ENCODE measurements around the gene AFF1.

AFF1 gene

DNA sequence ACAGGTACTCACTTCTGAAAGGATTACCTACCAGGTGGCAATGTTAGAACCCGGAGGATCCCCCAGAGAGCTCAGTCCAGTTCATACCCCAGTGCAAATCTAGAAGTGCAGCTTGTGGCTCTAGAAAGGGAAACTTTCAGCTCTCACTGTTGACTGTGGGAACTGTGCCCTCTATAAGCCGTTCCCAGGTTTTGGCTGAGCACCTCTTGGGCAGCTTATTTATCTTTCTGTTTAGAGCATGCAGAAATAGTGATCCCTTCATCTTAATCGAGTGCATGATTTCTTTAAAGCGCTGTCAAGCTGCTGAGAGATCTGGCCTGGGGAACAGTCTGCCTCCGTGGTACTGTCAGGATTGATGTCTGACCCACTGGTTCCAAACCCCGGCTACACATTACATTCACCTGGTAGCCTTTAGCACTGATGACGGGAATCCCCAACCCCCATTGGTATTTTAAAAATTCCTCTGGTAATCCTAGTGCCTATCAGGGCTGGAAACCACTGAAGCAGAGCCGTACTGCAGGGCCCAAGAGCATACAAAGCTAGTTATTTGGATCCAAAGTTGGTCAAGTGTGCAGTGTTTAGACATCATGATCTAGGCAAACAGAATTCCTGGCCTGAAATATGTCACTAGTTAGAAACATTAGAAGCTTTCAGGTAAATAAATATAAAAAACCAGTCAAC lies 182.4 kb downstream of the AFF1 start:
- no peak for TF ChIP-seq POLR2A (IDR thresholded peaks at IDR 0.05; ENCODE audit: low read depth, low read length)
- FAIRE-seq (no peak), DNase-seq (ENCODE audit: insufficient read length, low spot score) (no peak)

DNA sequence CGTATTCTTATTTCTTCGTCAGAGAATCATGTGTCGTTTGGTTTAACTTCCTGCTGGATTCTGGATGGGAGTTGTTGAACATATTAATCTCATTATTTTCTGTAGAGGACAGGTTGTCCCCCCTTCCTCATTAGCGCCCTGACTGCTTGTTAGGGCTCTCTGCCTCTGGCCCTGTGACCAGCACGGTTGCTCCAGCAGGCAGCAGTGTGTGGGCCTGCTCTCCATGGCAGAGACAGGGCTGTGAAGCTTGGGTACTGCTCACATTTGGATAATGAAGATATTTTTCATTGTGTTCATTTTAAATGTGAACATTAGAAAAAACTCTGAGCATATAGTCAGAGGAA lies 182.9 kb downstream of the AFF1 start:
- no peak for FAIRE-seq
- TF ChIP-seq POLR2A (IDR thresholded peaks at IDR 0.05; ENCODE audit: low read depth, low read length), result no peak
- DNase-seq (ENCODE audit: insufficient read length, low spot score), result no peak

DNA sequence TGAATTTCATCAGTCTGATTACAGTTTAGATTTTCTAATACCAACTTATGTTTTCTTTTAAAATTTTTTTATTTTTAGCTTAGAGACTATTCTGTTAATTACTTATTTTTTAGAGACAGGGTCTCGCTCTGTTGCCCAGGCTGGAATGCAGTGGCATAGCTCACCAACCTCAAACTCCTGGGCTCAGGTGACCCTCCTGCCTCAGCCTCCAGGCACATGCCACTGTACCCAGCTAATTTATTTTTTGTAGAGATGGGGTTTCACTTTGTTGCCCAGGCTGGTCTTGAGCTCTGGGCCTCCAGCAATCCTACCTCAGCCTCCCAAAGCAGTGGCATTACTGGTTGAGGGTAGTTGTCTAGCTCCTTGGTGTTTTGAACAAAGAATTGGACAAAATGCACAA lies 183.6 kb downstream of the AFF1 start:
- no peak for DNase-seq (ENCODE audit: insufficient read length, low spot score)
- FAIRE-seq, result no peak
- no peak for TF ChIP-seq POLR2A (IDR thresholded peaks at IDR 0.05; ENCODE audit: low read depth, low read length)

DNA sequence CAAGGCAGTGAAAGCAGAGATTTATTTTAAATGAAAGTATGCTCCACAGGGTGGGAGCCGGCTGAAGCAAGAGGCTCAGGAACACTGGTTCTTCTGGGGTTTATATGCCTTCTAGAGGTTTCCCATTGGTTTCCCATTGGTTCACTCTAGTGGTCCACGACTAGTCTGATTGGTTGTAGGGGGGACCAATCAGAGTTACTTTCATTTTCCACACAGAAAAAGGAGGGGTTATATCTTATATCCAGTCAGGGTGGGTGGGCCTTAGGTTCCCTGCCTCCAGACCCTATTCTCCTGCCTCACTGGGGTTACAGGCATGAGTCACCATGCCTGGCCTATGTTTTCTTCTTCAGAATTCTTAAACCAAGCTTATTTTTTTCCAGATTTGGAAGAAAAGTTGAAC lies 184.0 kb downstream of the AFF1 start:
- DNase-seq (ENCODE audit: insufficient read length, low spot score) (no peak), FAIRE-seq (no peak)
- TF ChIP-seq POLR2A (IDR thresholded peaks at IDR 0.05; ENCODE audit: low read depth, low read length), result no peak

DNA sequence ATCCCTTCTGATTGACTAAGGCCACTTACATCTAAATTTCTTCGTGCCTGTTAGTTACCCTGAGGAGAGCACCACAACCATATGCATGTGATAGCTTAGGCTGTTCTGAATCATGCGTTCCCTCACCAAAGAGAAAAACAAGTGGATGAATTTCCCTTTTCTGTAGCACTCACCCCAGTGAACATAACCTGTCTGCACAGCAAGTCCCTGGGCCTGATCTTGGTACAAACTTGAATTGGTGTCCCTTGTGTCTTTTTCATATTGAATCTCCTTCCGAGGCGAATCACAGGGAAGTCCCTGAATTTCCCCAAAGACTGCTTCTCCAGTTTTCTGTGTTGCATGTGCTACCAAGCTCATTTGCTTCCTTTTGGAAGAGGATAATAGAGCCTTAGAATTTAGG lies 185.2 kb downstream of the AFF1 start:
- no peak for FAIRE-seq
- TF ChIP-seq POLR2A (IDR thresholded peaks at IDR 0.05; ENCODE audit: low read depth, low read length), result no peak

DNA sequence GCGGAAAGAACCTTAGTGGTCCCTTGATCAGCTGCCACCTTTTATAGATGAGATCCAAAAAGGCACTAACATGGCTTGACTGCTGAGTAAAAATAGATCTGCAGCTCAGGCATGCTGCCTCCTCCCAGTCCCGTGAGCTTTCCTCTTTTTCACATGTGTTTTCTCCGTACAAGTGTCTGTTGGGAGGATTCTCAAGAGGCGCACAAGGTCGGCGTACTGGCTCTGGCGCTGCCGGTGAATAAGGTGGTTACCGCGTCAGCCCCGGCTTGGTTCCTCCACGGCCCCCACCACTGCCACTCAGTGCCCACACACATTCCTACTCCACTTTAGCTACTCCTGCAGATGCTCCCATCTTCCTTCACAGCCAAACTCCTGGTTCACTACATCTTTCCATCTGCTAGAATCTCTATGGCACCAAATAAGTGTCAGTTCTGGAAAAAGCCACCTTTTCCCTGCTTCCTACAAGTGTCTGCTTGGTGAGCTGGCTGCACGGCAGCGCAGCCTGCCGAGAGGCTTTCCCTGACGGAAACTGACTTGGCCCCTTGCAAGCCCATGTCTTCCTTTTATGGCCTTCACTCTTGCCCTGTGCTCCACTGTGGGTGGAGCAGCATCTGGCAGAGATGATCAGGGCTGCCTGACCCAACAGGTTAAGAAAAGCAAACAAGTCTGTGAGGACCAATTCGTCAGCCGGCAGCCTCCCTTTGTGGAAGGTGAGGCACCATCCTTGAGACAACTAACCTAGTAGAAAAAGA lies 185.8 kb downstream of the AFF1 start:
- DNase-seq (ENCODE audit: insufficient read length, low spot score) (no peak), FAIRE-seq (no peak)
- TF ChIP-seq POLR2A (IDR thresholded peaks at IDR 0.05; ENCODE audit: low read depth, low read length), result no peak

More for the DNA sequence above, 185.2 kb downstream of the AFF1 start:
- no peak for DNase-seq (ENCODE audit: insufficient read length, low spot score)

DNA sequence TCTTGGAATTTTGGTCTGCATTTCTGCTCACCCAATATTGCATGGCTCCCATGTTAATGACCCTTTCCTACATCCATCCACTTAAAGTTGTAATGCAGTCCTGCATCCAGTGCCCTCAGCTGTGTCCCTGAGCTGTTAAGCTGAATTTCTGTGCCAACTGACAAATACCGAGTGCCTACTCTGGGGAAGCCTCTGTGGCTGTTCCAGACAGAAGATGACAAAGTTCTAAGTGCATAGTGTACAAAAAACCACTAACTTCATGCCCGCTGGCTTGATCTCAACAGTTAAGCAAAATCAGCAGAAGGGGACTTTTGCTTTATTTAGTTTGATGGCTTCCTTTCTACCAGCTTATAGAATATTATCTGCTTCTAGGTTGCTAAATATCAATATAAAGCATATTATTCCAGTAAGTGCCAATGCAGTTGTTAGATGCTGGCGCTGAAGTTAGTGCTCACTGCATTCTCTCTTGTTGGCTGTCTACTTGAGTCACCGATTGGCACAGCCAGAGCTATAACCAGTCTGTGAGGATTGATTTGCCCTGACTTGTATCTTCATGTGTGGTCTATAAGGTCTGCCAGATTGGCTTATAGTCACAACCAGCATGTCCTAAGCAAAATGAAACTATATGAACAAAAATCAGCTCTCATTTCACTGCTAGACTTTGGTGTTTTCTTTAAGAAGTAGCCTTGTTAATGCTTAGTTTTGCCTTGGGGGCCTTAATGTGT lies 186.7 kb downstream of the AFF1 start:
- DNase-seq (ENCODE audit: insufficient read length, low spot score) (no peak), FAIRE-seq (no peak)
- TF ChIP-seq POLR2A (IDR thresholded peaks at IDR 0.05; ENCODE audit: low read depth, low read length), result no peak

DNA sequence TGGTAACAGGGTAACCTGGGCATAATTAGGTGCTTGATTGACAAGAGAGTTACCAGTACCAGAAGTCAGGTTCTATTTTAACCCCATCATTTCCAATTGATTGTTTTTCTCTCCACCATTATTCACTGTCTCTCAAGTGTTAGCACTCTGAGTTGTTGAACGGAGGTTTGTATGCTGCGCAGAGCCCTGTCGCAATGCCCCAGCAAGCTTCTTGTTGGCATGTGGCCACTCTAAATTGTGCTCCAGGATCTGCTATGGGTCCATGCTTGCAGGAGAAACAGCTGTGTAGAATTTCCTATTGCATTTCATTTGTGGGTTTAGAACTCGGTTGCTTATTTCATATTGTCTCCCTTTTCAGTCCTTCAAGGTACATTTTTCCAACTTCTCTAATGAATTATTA lies 187.4 kb downstream of the AFF1 start:
- no peak for TF ChIP-seq POLR2A (IDR thresholded peaks at IDR 0.05; ENCODE audit: low read depth, low read length)
- DNase-seq (ENCODE audit: insufficient read length, low spot score), result no peak
- no peak for FAIRE-seq

DNA sequence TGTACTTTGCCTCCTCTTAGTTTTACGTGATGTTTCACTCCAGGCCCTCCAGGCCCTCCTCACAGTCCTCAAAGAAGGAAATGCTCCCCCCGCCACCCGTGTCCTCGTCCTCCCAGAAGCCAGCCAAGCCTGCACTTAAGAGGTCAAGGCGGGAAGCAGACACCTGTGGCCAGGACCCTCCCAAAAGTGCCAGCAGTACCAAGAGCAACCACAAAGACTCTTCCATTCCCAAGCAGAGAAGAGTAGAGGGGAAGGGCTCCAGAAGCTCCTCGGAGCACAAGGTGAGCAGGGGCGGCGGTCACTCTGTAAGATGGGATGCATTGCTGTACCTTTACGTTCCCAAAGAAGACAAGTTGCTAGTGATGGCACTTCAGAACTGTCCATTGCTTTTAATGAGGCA lies 191.2 kb downstream of the AFF1 start:
- DNase-seq (ENCODE audit: insufficient read length, low spot score) (no peak), FAIRE-seq (no peak)
- TF ChIP-seq POLR2A (IDR thresholded peaks at IDR 0.05; ENCODE audit: low read depth, low read length), result no peak

DNA sequence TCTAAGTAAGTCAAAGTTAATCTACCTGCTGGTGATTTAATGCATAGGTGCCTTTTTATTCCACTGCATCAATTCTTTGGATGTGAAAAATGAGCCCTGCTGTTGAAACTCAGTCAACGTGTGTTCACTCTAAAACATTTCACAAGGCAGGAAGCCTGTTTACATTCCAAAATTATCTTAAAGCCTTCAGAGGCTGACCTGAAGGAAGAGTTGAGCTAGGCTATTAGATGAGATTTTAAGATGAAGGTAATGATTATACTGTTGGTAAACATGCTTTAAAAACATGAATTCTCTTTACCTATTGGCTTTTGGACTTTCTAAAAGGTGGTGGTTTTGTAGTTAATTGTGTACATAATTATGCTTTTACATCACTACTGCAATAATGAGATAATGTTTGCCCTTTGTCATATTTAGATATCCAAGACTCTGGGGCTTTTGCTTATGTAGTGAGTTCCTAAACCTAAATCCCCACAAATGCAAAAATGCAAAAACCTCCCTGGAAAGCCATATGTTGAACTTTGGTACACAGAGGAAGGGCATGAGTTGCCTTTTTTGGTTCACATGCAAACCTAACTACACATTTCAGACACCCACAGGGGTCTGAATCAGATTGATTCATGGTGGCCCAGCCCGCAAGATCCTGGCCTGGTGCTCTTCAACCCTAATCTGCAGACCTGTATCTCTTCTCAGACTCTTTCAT lies 193.3 kb downstream of the AFF1 start:
- DNase-seq (ENCODE audit: insufficient read length, low spot score) (no peak), FAIRE-seq (no peak)
- no peak for TF ChIP-seq POLR2A (IDR thresholded peaks at IDR 0.05; ENCODE audit: low read depth, low read length)

DNA sequence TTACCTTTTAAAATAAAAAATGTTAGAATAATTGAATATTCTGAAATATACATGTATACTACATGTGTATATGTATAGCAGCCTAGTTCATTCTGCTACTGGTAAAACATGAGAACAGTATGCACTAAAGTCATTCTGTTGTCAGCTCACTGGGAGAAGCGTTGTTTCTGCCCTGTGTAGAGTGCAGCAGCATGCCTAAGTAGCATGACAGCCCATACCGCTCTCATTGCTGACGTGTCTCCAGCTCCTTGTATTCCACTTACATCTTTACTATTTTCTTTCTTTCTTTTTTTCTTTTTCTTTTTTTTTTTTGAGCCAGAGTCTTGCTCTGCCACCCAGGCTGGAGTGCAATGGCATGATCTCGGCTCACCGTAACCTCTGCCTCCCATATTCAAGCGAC lies 194.9 kb downstream of the AFF1 start:
- no peak for FAIRE-seq

DNA sequence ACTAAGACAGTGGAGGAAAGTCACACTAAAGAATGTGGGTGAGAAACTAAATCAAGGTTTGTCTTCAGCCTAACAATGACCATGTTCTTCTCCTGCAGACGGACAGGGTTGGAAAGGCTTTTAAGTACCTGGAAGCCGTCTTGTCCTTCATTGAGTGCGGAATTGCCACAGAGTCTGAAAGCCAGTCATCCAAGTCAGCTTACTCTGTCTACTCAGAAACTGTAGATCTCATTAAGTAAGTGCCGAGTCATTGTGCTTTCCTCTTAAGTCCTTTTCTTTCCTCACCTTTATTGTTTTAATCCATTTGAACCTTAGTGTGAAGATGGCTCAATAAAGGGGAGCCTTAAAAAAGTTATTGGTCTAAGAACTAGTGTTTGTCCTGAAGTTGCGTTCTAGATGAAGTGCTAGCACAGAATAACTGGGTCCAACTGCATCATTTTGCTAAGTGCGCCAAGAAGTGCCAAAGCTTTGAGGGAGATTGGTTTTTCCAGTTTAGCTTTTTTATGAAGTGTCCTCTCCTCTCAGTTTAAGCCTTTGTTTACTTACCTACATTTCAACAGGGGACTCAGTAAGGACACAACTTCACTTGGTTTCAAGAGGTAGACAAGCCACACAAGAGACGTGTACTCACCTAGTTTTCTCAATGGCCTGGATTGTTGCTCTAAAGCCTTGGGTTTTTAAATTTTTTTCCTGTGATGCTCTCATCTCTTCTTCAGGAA lies 196.3 kb downstream of the AFF1 start:
- FAIRE-seq, result no peak
- no peak for TF ChIP-seq POLR2A (IDR thresholded peaks at IDR 0.05; ENCODE audit: low read depth, low read length)
- no peak for DNase-seq (ENCODE audit: insufficient read length, low spot score)

More for the DNA sequence above, 194.9 kb downstream of the AFF1 start:
- TF ChIP-seq POLR2A (IDR thresholded peaks at IDR 0.05; ENCODE audit: low read depth, low read length), result no peak
- DNase-seq (ENCODE audit: insufficient read length, low spot score), result no peak

DNA sequence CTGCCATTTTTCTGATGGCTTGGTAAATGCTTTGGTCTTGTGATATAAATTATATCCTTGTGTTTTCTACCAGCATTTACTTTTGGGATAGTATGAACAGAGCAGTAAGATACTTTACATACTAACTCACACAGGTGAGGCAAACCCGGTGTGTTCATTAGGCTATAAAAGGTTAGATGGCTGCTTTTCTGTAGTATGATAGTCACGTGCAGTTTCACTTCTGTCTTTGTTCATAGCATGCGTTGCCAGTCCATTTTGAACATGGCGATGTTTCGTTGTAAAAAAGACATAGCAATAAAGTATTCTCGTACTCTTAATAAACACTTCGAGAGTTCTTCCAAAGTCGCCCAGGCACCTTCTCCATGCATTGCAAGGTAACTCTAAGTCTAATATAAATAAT lies 197.2 kb downstream of the AFF1 start:
- DNase-seq (ENCODE audit: insufficient read length, low spot score) (no peak), FAIRE-seq (no peak)
- TF ChIP-seq POLR2A (IDR thresholded peaks at IDR 0.05; ENCODE audit: low read depth, low read length), result no peak

All from H54 (cell line).